Neuronal stem cell (in vitro differentiated cells): ENCODE results near the gene THEM4.

Source experiments
- DNase-seq: peaks from one replicate; pipeline ENCODE4 v3.0.0-alpha.2; 2013; ENCODE audit warnings: low spot score
- H2AFZ ChIP-seq: one replicate; pipeline ENCODE4 v1.6.1; 2013; ENCODE audit warnings: mild to moderate bottlenecking, low read length, inconsistent platforms
- H2AK5ac ChIP-seq: 2 replicates; pipeline ENCODE4 v1.6.1; 2013; ENCODE audit warnings: low read depth, mild to moderate bottlenecking, inconsistent platforms, low read length, moderate library complexity, mixed read lengths
- H2BK120ac ChIP-seq: 2 replicates; pipeline ENCODE4 v1.6.1; 2013; ENCODE audit warnings: low read depth, mild to moderate bottlenecking, inconsistent platforms, low read length, moderate library complexity, mixed read lengths
- H2BK12ac ChIP-seq: one replicate; pipeline ENCODE4 v1.6.1; 2013; ENCODE audit warnings: low read length, inconsistent platforms
- H2BK15ac ChIP-seq: 2 replicates; pipeline ENCODE4 v1.6.1; 2013; ENCODE audit warnings: mild to moderate bottlenecking, low read length, inconsistent platforms, mixed read lengths
- H2BK5ac ChIP-seq: one replicate; pipeline ENCODE4 v1.6.1; 2013; ENCODE audit warnings: inconsistent platforms, mild to moderate bottlenecking, low read length, moderate library complexity
- H3K14ac ChIP-seq: one replicate; pipeline ENCODE4 v1.6.1; 2013; ENCODE audit warnings: low read length, inconsistent platforms
- H3K18ac ChIP-seq: 2 replicates; pipeline ENCODE4 v1.6.1; 2013; ENCODE audit warnings: low read length, inconsistent platforms
- H3K23ac ChIP-seq: 2 replicates; pipeline ENCODE4 v1.6.1; 2013; ENCODE audit warnings: low read depth, mild to moderate bottlenecking, mixed read lengths, low read length, inconsistent platforms; ENCODE audit not compliant: poor library complexity
- H3K27ac ChIP-seq: replicated peaks from 3 replicates; pipeline ENCODE4 v1.5.1; 2013; ENCODE audit warnings: low read length, inconsistent platforms
- H3K27me3 ChIP-seq, 3 experiments: 2 replicates each; pipeline ENCODE4 v1.6.1; 2013; ENCODE audit warnings: low read length in 3 of 3, mild to moderate bottlenecking in 2 of 3, inconsistent platforms in 1 of 3, low read depth in 1 of 3, mixed read lengths in 1 of 3, moderate library complexity in 1 of 3; ENCODE audit not compliant: control insufficient read depth in 3 of 3, insufficient read depth in 3 of 3
- H3K36me3 ChIP-seq, 2 donors: replicated peaks in 1 of 2; 2 replicates each; pipeline ENCODE4 v1.6.1; 2013; ENCODE audit warnings: low read length in 2 of 2; ENCODE audit not compliant: control insufficient read depth in 2 of 2, insufficient read depth in 2 of 2
- H3K4ac ChIP-seq: 2 replicates; pipeline ENCODE4 v1.6.1; 2013; ENCODE audit warnings: inconsistent platforms, mild to moderate bottlenecking, low read length, moderate library complexity
- H3K4me1 ChIP-seq, 2 donors: 1 replicate in 1 of 2; 2 replicates in 1 of 2; pipeline ENCODE4 v1.6.1; 2013; ENCODE audit warnings: low read length in 2 of 2, low read depth in 1 of 2; ENCODE audit not compliant: control insufficient read depth in 2 of 2, insufficient read depth in 1 of 2
- H3K4me2 ChIP-seq: one replicate; pipeline ENCODE4 v1.6.1; 2013; ENCODE audit warnings: mild to moderate bottlenecking, low read length, inconsistent platforms; ENCODE audit not compliant: insufficient read depth, poor library complexity, severe bottlenecking
- H3K4me3 ChIP-seq, 2 donors: 2 replicates each; pipeline ENCODE4 v1.5.1; 2013; ENCODE audit warnings: low read length in 2 of 2, mild to moderate bottlenecking in 2 of 2, inconsistent platforms in 1 of 2, moderate library complexity in 1 of 2
- H3K79me1 ChIP-seq: one replicate; pipeline ENCODE4 v1.6.1; 2013; ENCODE audit warnings: low read depth, mild to moderate bottlenecking, inconsistent platforms, low read length, moderate library complexity
- H3K9ac ChIP-seq: one replicate; pipeline ENCODE4 v1.6.1; 2013; ENCODE audit warnings: mild to moderate bottlenecking, low read depth, low read length, inconsistent platforms; ENCODE audit not compliant: poor library complexity
- H3K9me3 ChIP-seq, 2 donors: replicated peaks in 1 of 2; 2 replicates each; pipeline versions ENCODE3 to v1.6.1; 2013; ENCODE audit warnings: low read length in 2 of 2, mild to moderate bottlenecking in 2 of 2, inconsistent platforms in 1 of 2, low read depth in 1 of 2, mixed read lengths in 1 of 2, moderate library complexity in 1 of 2; ENCODE audit not compliant: control insufficient read depth in 2 of 2, insufficient read depth in 1 of 2
- H4K8ac ChIP-seq: one replicate; pipeline ENCODE4 v1.6.1; 2013; ENCODE audit warnings: low read depth, mild to moderate bottlenecking, inconsistent platforms, low read length, moderate library complexity
- H4K91ac ChIP-seq: one replicate; pipeline ENCODE4 v1.6.1; 2013; ENCODE audit warnings: low read length, low read depth, mild to moderate bottlenecking, inconsistent platforms; ENCODE audit not compliant: poor library complexity
- WGBS, 2 donors: extraction: QIAGEN DNeasy Blood & Tissue Kit; methylation state at CpG; one replicate each; pipeline ENCODE4 v1.1.7; 2013; ENCODE audit warnings: missing lambda C conversion rate in 2 of 2, mixed read lengths in 1 of 2; ENCODE audit not compliant: insufficient read length in 2 of 2, insufficient replicate concordance in 1 of 2; ENCODE audit errors: extremely low coverage in 2 of 2; 5-methylcytosine and 5-hydroxymethylcytosine counted together

Gene THEM4

GRCh38 chr1:151867765-151868411 lies 41.4 kb downstream of the THEM4 start:
- Histone ChIP-seq H2AFZ (no peak overlapping the region), H3K4me1 (peaks cover 0 to 4% of the 10 kb centered on the region in 2 donors), H2BK5ac (no peak overlapping the region), H4K8ac (no peak overlapping the region), H2BK15ac (no peak overlapping the region), H3K23ac (no peak overlapping the region), H2BK12ac (no peak overlapping the region), H3K9ac (no peak overlapping the region), H3K4me3 (no peak overlapping the region), H3K79me1 (peaks cover 2% of the 10 kb centered on the region), H3K27ac (no peak overlapping the region), H3K27me3 (peaks cover 0 to 4% (median 2%) of the 10 kb centered on the region in 3 experiments), H2BK120ac (no peak overlapping the region), H3K9me3 (no peaks in the 10 kb centered on the region), H3K36me3 (no peaks in the 10 kb centered on the region), H3K4ac (no peak overlapping the region), H3K4me2 (no peak overlapping the region), H4K91ac (no peak overlapping the region), H3K18ac (no peak overlapping the region), H2AK5ac (no peak overlapping the region), H3K14ac (no peak overlapping the region)
- WGBS, 2 donors, result no CpG with 5 or more reads among the region's 7 CpGs
- no peak for DNase-seq

GRCh38 chr1:151867321-151867720 lies 42.0 kb downstream of the THEM4 start:
- no peak overlapping the region for H2BK120ac ChIP-seq
- no peaks in the 10 kb centered on the region for H3K36me3 ChIP-seq
- H3K18ac ChIP-seq, result no peak overlapping the region
- peaks cover 0 to 4% (median 2%) of the 10 kb centered on the region in 3 experiments for H3K27me3 ChIP-seq
- no peak overlapping the region for H3K4ac ChIP-seq
- WGBS, 2 donors, result no CpG with 5 or more reads among the region's 2 CpGs
- no peak overlapping the region for H2BK12ac ChIP-seq
- no peak overlapping the region for H3K23ac ChIP-seq
- peaks cover 0 to 3% of the 10 kb centered on the region in 2 donors for H3K4me1 ChIP-seq
- no peak overlapping the region for H3K4me2 ChIP-seq
- no peak overlapping the region for H4K91ac ChIP-seq
- no peak overlapping the region for H3K9ac ChIP-seq
- no peak overlapping the region for H2AK5ac ChIP-seq
- H2BK15ac ChIP-seq, result no peak overlapping the region
- H3K79me1 ChIP-seq, result peaks cover 2% of the 10 kb centered on the region
- H3K14ac ChIP-seq, result no peak overlapping the region
- H2BK5ac ChIP-seq, result no peak overlapping the region
- no peak overlapping the region for H2AFZ ChIP-seq
- H3K9me3 ChIP-seq, result no peaks in the 10 kb centered on the region
- DNase-seq, result no peak
- no peak overlapping the region for H4K8ac ChIP-seq
- no peak overlapping the region for H3K4me3 ChIP-seq
- no peak overlapping the region for H3K27ac ChIP-seq

- H2BK12ac ChIP-seq, result no peak overlapping the region
- H3K4me2 ChIP-seq, result no peak overlapping the region
- H3K79me1 ChIP-seq, result peaks cover 2% of the 10 kb centered on the region
- H2BK5ac ChIP-seq, result no peak overlapping the region
- DNase-seq, result no peak
- WGBS, 2 donors, result no CpG with 5 or more reads among the region's 2 CpGs
- no peak overlapping the region for H3K4me3 ChIP-seq
- peak overlapping the region; percentile 9 for H3K14ac ChIP-seq
- H3K23ac ChIP-seq, result no peak overlapping the region
- no peak overlapping the region for H3K18ac ChIP-seq
- no peak overlapping the region for H2BK120ac ChIP-seq
- H3K36me3 ChIP-seq, result no peaks in the 10 kb centered on the region
- H4K91ac ChIP-seq, result no peak overlapping the region
- H2AK5ac ChIP-seq, result no peak overlapping the region
- no peak overlapping the region for H4K8ac ChIP-seq
- H3K27ac ChIP-seq, result no peak overlapping the region
- no peak overlapping the region for H2BK15ac ChIP-seq
- no peaks in the 10 kb centered on the region for H3K9me3 ChIP-seq
- H3K4ac ChIP-seq, result no peak overlapping the region
- peaks cover 0 to 4% of the 10 kb centered on the region in 2 donors for H3K4me1 ChIP-seq
- H3K27me3 ChIP-seq, result peaks cover 0 to 26% (median 2%) of the 10 kb centered on the region in 3 experiments
- H2AFZ ChIP-seq, result no peak overlapping the region
- no peak overlapping the region for H3K9ac ChIP-seq
Observed at GRCh38 chr1:151864411-151864810, 44.9 kb downstream of the THEM4 start.

- Histone ChIP-seq H4K8ac (no peak overlapping the region), H3K79me1 (peaks cover 2% of the 10 kb centered on the region), H3K4me3 (no peak overlapping the region), H3K14ac (no peak overlapping the region), H2AK5ac (no peak overlapping the region), H3K4me2 (no peak overlapping the region), H3K4ac (no peak overlapping the region), H2BK15ac (no peak overlapping the region), H3K18ac (no peak overlapping the region), H3K27ac (no peak overlapping the region), H3K23ac (no peak overlapping the region), H2BK5ac (no peak overlapping the region), H3K9ac (no peak overlapping the region), H3K9me3 (no peaks in the 10 kb centered on the region), H2BK12ac (no peak overlapping the region), H4K91ac (no peak overlapping the region), H2AFZ (no peak overlapping the region), H3K4me1 (peaks cover 0 to 8% of the 10 kb centered on the region in 2 donors), H3K36me3 (no peaks in the 10 kb centered on the region), H2BK120ac (no peak overlapping the region), H3K27me3 (peaks cover 0 to 44% (median 2%) of the 10 kb centered on the region in 3 experiments)
- no peak for DNase-seq
Observed at GRCh38 chr1:151862604-151863003, 46.7 kb downstream of the THEM4 start.
